Neural cell (in vitro differentiated cells): Measurements from ENCODE around the gene MYO10. TPM values are rescaled to one million over a fixed set of nuclear protein-coding genes. Genes with fewer than 3 reads are reported as not detected.

ENCODE experiments used
- H2AFZ ChIP-seq: fragments of 200-600, 300-800 bp; sonication (generic), shearing (Covaris generic); 2 replicates; pipeline ENCODE4 v1.6.0; 2014; ENCODE audit warnings: low read depth, mild to moderate bottlenecking, antibody characterized with exemption, low read length, moderate library complexity
- H3F3A ChIP-seq: fragments of 200-600 bp; shearing (Covaris generic); 2 replicates; pipeline ENCODE4 v1.6.1; 2016; ENCODE audit warnings: mild to moderate bottlenecking, moderate library complexity, mixed read lengths, antibody characterized with exemption, low read length; ENCODE audit not compliant: insufficient read depth, poor library complexity, severe bottlenecking
- H3K27ac ChIP-seq: fragments of 200-600, 300-800 bp; sonication (generic), shearing (Covaris generic); 2 replicates; pipeline ENCODE4 v1.5.1; 2014; ENCODE audit warnings: mild to moderate bottlenecking, low read length, moderate library complexity
- H3K27me3 ChIP-seq: fragments of 300-800, 200-600 bp; sonication (generic), shearing (Covaris generic); 2 replicates; pipeline ENCODE4 v1.6.0; 2014; ENCODE audit warnings: mild to moderate bottlenecking, low read depth, low read length, moderate library complexity; ENCODE audit not compliant: insufficient read depth
- H3K36me3 ChIP-seq: fragments of 300-800, 200-600 bp; sonication (generic), shearing (Covaris generic); 2 replicates; pipeline ENCODE4 v1.5.1; 2014; ENCODE audit warnings: mild to moderate bottlenecking, antibody characterized with exemption, low read length, moderate library complexity; ENCODE audit not compliant: insufficient read depth
- H3K4me2 ChIP-seq: fragments of 300-800, 200-600 bp; sonication (generic), shearing (Covaris generic); 2 replicates; pipeline ENCODE4 v1.6.0; 2014; ENCODE audit warnings: mild to moderate bottlenecking, low read length
- H3K4me3 ChIP-seq: fragments of 300-800, 200-600 bp; sonication (generic), shearing (Covaris generic); 2 replicates; pipeline ENCODE4 v1.5.1; 2014; ENCODE audit warnings: mild to moderate bottlenecking, low read length, moderate library complexity
- H3K79me2 ChIP-seq: fragments of 200-600 bp; shearing (Covaris generic); replicated peaks from 2 replicates; pipeline ENCODE4 v1.6.0; 2014; ENCODE audit warnings: mild to moderate bottlenecking, low read length, moderate library complexity; ENCODE audit not compliant: insufficient read depth
- H3K9ac ChIP-seq: fragments of 300-800, 200-600 bp; sonication (generic), shearing (Covaris generic); 2 replicates; pipeline ENCODE4 v1.6.1; 2016; ENCODE audit warnings: mild to moderate bottlenecking, low read length, mixed read lengths
- H3K9me2 ChIP-seq: fragments of 200-600 bp; shearing (Covaris generic); 2 replicates; pipeline ENCODE4 v1.6.1; 2016; ENCODE audit warnings: mild to moderate bottlenecking, low read length, mixed read lengths; ENCODE audit not compliant: insufficient read depth
- H3K9me3 ChIP-seq: fragments of 200-600, 300-800 bp; sonication (generic), shearing (Covaris generic); 2 replicates; pipeline ENCODE4 v1.6.1; 2016; ENCODE audit warnings: mild to moderate bottlenecking, mixed run types, low read length, moderate library complexity, mixed read lengths
- H4K20me1 ChIP-seq: fragments of 200-600 bp; shearing (Covaris generic); 2 replicates; pipeline ENCODE4 v1.6.1; 2016; ENCODE audit warnings: mild to moderate bottlenecking, mixed run types; ENCODE audit not compliant: insufficient read depth
- EP300 ChIP-seq: fragments of 450-650 bp; conservative IDR thresholded peaks from 2 replicates; pipeline ENCODE4 v1.6.1; 2014; ENCODE audit warnings: antibody characterized with exemption, mild to moderate bottlenecking, moderate library complexity; ENCODE audit not compliant: poor library complexity, severe bottlenecking
- EZH2 ChIP-seq: fragments of 200-600, 300-800 bp; shearing (Covaris generic), sonication (generic); IDR thresholded peaks from 2 replicates; pipeline ENCODE4 v1.6.1; 2014; ENCODE audit warnings: antibody characterized with exemption, low read length, borderline replicate concordance, mild to moderate bottlenecking; ENCODE audit not compliant: insufficient read depth, poor library complexity, severe bottlenecking
- MXI1 ChIP-seq: fragments of 450-650 bp; conservative IDR thresholded peaks from 2 replicates; pipeline ENCODE4 v1.6.1; 2014; ENCODE audit warnings: antibody characterized with exemption, mild to moderate bottlenecking; ENCODE audit not compliant: poor library complexity, severe bottlenecking
- POLR2AphosphoS5 ChIP-seq: IDR thresholded peaks from 2 replicates; pipeline ENCODE4 v1.6.1; 2012
- RAD21 ChIP-seq: fragments of 450-650 bp; conservative IDR thresholded peaks from 2 replicates; pipeline ENCODE4 v1.6.1; 2014; ENCODE audit warnings: antibody characterized with exemption, mild to moderate bottlenecking, moderate library complexity
- SMC3 ChIP-seq: fragments of 450-650 bp; conservative IDR thresholded peaks from 2 replicates; pipeline ENCODE4 v1.6.1; 2014; ENCODE audit warnings: antibody characterized with exemption, mild to moderate bottlenecking, moderate library complexity; ENCODE audit not compliant: poor library complexity
- TAF1 ChIP-seq: IDR thresholded peaks from 2 replicates; pipeline ENCODE4 v1.6.1; 2012; ENCODE audit warnings: low read depth
- polyA plus RNA-seq: library from polyadenylated mRNA; depleted of rRNA; stranded (reverse); fragments of >200 nt; gene quantifications from 2 replicates; pipeline ENCODE4 v1.2.3, GENCODE V29; 2014
- TF ChIP-seq, protein P1 (sequence below): fragments of 450-650 bp; IDR thresholded peaks from 2 replicates; pipeline ENCODE4 v1.5.1; 2014; ENCODE audit warnings: antibody characterized with exemption, mild to moderate bottlenecking, moderate library complexity; ENCODE audit not compliant: poor library complexity, severe bottlenecking
- TF ChIP-seq, protein P2 (sequence below): IDR thresholded peaks from 2 replicates; pipeline ENCODE4 v1.6.1; 2012; ENCODE audit warnings: borderline replicate concordance

MYO10 gene
- polyA plus RNA-seq, 1 donor from 2014 or later = 3.2 TPM

DNA sequence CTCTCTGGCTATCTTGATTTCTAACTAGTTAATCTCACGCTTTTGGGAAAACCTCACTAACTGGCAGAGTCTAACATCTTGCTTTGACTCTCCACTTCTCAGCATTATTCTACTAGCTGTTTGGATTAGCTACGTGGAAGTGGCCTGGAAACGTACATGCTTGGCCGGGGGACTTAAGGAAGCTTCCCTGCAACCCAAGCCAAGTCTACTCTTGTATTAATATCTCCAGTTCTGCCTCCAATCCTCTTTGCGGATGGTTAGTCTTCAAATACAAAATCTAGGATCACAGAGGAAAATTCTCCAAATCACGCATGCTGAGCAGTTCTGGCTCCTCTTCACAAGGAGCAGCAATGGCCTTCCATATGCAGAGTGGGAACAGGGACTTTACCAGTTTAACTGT, 267.5 kb downstream of the MYO10 start:
- H3K36me3 ChIP-seq = no peaks in the 10 kb centered on the region
- H2AFZ ChIP-seq = no peak overlapping the region
- H3K9ac ChIP-seq = no peak overlapping the region
- no peak overlapping the region for H3K4me2 ChIP-seq
- H3K9me2 ChIP-seq = no peaks in the 10 kb centered on the region
- no peak for TF ChIP-seq RAD21
- TF ChIP-seq POLR2AphosphoS5 = no peak
- no peak for TF ChIP-seq TAF1
- TF ChIP-seq SMC3 = no peak
- TF ChIP-seq, protein P1, sequence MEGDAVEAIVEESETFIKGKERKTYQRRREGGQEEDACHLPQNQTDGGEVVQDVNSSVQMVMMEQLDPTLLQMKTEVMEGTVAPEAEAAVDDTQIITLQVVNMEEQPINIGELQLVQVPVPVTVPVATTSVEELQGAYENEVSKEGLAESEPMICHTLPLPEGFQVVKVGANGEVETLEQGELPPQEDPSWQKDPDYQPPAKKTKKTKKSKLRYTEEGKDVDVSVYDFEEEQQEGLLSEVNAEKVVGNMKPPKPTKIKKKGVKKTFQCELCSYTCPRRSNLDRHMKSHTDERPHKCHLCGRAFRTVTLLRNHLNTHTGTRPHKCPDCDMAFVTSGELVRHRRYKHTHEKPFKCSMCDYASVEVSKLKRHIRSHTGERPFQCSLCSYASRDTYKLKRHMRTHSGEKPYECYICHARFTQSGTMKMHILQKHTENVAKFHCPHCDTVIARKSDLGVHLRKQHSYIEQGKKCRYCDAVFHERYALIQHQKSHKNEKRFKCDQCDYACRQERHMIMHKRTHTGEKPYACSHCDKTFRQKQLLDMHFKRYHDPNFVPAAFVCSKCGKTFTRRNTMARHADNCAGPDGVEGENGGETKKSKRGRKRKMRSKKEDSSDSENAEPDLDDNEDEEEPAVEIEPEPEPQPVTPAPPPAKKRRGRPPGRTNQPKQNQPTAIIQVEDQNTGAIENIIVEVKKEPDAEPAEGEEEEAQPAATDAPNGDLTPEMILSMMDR = no peak
- no peak for TF ChIP-seq EZH2
- no peaks in the 10 kb centered on the region for H3F3A ChIP-seq
- H4K20me1 ChIP-seq = no peaks in the 10 kb centered on the region
- H3K27me3 ChIP-seq = no peaks in the 10 kb centered on the region
- no peaks in the 10 kb centered on the region for H3K79me2 ChIP-seq
- no peak overlapping the region for H3K27ac ChIP-seq
- no peaks in the 10 kb centered on the region for H3K9me3 ChIP-seq
- no peak overlapping the region for H3K4me3 ChIP-seq

DNA sequence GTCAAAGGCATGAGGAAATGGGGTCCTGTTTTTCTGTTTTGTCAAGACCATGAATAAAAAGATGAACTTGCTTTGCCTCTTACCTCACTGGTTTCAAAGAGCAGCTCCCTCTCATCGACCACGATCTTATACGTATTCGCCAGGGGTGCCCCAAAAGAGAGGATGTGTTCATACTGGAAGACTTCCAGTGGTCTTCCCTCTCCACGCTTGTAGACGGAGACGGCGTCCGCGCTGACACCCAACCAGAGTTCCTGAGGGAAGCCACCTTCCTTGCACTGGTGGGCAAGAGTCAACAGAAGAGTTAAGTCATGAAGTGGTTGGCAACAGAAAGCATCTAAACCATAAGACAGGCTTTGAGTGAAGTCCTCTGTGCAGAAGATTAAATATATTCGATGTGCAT, 267.9 kb downstream of the MYO10 start:
- H3K9ac ChIP-seq = no peak overlapping the region
- H3K79me2 ChIP-seq = no peaks in the 10 kb centered on the region
- no peaks in the 10 kb centered on the region for H3K36me3 ChIP-seq
- no peak overlapping the region for H2AFZ ChIP-seq
- no peaks in the 10 kb centered on the region for H3K9me3 ChIP-seq
- TF ChIP-seq TAF1 (no peak), MXI1 (no peak)
- no peak overlapping the region for H3K4me2 ChIP-seq
- no peaks in the 10 kb centered on the region for H3K9me2 ChIP-seq
- no peaks in the 10 kb centered on the region for H4K20me1 ChIP-seq
- H3K27ac ChIP-seq = no peak overlapping the region
- H3F3A ChIP-seq = no peaks in the 10 kb centered on the region
- H3K27me3 ChIP-seq = no peaks in the 10 kb centered on the region
- H3K4me3 ChIP-seq = no peak overlapping the region

DNA sequence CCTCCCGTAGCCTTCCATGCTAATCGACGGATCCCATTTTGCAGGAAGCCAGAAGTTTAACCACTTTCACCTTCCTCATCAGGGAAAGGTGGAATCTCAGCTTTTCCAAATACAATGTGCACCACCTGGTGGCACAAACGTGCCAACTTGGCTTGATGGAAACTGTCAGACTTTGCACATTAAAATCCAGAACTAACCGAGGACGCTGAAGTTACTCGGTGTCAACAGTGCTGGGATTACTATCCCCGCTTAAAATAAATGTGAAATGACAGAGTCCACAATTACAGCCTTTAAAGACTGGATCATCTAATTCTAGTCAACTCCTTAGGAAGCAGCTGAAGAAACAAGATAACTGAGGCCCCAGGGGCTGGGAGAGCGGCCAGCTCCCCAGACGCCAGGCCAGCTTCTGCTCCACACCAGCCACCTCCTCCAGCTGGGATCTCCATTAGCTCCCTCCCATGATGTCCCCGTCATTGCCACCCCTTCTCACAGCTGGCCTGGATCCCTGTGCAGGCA, 269.1 kb downstream of the MYO10 start:
- Histone ChIP-seq H3K4me3 (no peak overlapping the region), H3K9me2 (no peaks in the 10 kb centered on the region), H2AFZ (no peak overlapping the region), H3K27me3 (no peaks in the 10 kb centered on the region), H3K9me3 (no peaks in the 10 kb centered on the region), H4K20me1 (no peaks in the 10 kb centered on the region), H3K36me3 (no peaks in the 10 kb centered on the region), H3K9ac (no peak overlapping the region), H3K4me2 (no peak overlapping the region), H3K27ac (no peak overlapping the region), H3K79me2 (no peaks in the 10 kb centered on the region), H3F3A (no peaks in the 10 kb centered on the region)
- TF ChIP-seq RAD21 = peak; percentile 74
- TF ChIP-seq EZH2 = no peak
- no peak for TF ChIP-seq EP300
- no peak for TF ChIP-seq POLR2AphosphoS5
- TF ChIP-seq, protein P2, sequence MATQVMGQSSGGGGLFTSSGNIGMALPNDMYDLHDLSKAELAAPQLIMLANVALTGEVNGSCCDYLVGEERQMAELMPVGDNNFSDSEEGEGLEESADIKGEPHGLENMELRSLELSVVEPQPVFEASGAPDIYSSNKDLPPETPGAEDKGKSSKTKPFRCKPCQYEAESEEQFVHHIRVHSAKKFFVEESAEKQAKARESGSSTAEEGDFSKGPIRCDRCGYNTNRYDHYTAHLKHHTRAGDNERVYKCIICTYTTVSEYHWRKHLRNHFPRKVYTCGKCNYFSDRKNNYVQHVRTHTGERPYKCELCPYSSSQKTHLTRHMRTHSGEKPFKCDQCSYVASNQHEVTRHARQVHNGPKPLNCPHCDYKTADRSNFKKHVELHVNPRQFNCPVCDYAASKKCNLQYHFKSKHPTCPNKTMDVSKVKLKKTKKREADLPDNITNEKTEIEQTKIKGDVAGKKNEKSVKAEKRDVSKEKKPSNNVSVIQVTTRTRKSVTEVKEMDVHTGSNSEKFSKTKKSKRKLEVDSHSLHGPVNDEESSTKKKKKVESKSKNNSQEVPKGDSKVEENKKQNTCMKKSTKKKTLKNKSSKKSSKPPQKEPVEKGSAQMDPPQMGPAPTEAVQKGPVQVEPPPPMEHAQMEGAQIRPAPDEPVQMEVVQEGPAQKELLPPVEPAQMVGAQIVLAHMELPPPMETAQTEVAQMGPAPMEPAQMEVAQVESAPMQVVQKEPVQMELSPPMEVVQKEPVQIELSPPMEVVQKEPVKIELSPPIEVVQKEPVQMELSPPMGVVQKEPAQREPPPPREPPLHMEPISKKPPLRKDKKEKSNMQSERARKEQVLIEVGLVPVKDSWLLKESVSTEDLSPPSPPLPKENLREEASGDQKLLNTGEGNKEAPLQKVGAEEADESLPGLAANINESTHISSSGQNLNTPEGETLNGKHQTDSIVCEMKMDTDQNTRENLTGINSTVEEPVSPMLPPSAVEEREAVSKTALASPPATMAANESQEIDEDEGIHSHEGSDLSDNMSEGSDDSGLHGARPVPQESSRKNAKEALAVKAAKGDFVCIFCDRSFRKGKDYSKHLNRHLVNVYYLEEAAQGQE = no peak
- TF ChIP-seq TAF1 = no peak
- TF ChIP-seq, protein P1 = peak; percentile 70
- TF ChIP-seq SMC3 = peak; percentile 83
- TF ChIP-seq MXI1 = no peak
